GM23338 (cell line): ENCODE data around the gene GGT7. TPM values are rescaled to one million over a fixed set of nuclear protein-coding genes. Genes with fewer than 3 reads are reported as not detected.

ENCODE experiments used
- ATAC-seq: fragments of 200-7000 bp; cut with Tn5 transposase; 3 replicates; pipeline ENCODE4 v1.9.1; 2020
- DNase-seq: peaks from one replicate; pipeline ENCODE4 v3.0.0-alpha.2; 2015; ENCODE audit warnings: low spot score
- H2AFZ ChIP-seq: fragments of 200-600 bp; sonication (generic); 2 replicates; pipeline ENCODE4 v1.8.0; 2016; ENCODE audit warnings: antibody characterized with exemption, mild to moderate bottlenecking, moderate library complexity
- H3F3A ChIP-seq: fragments of 200-600 bp; sonication (generic); replicated peaks from 2 replicates; pipeline ENCODE4 v1.8.0; 2017; ENCODE audit warnings: antibody characterized with exemption, mixed run types, low read depth
- H3K27ac ChIP-seq: fragments of 200-600 bp; sonication (generic); 2 replicates; pipeline ENCODE4 v1.6.1; 2016; ENCODE audit warnings: low read depth
- H3K27me3 ChIP-seq: fragments of 200-600 bp; sonication (generic); 2 replicates; pipeline ENCODE4 v1.8.0; 2016; ENCODE audit warnings: mild to moderate bottlenecking, mixed run types, moderate library complexity; ENCODE audit not compliant: insufficient read depth
- H3K36me3 ChIP-seq: fragments of 200-600 bp; sonication (generic); 2 replicates; pipeline ENCODE4 v1.8.0; 2016; ENCODE audit warnings: mild to moderate bottlenecking; ENCODE audit not compliant: insufficient read depth
- H3K4me1 ChIP-seq: fragments of 200-600 bp; sonication (generic); 2 replicates; pipeline ENCODE4 v1.8.0; 2016; ENCODE audit warnings: mild to moderate bottlenecking, moderate library complexity; ENCODE audit not compliant: insufficient read depth
- H3K4me2 ChIP-seq: fragments of 200-600 bp; sonication (generic); 2 replicates; pipeline ENCODE4 v1.7.1; 2017; ENCODE audit warnings: mixed run types
- H3K4me3 ChIP-seq: fragments of 200-600 bp; sonication (generic); 2 replicates; pipeline ENCODE4 v1.6.1; 2016; ENCODE audit warnings: mixed run types
- H3K79me2 ChIP-seq: fragments of 200-600 bp; sonication (generic); replicated peaks from 2 replicates; pipeline ENCODE4 v1.8.0; 2017; ENCODE audit warnings: mild to moderate bottlenecking; ENCODE audit not compliant: insufficient read depth
- H3K9me2 ChIP-seq: fragments of 200-600 bp; sonication (generic); 2 replicates; pipeline ENCODE4 v1.8.0; 2017; ENCODE audit not compliant: insufficient read depth
- H4K20me1 ChIP-seq: fragments of 200-600 bp; sonication (generic); replicated peaks from 2 replicates; pipeline ENCODE4 v1.8.0; 2017; ENCODE audit warnings: mild to moderate bottlenecking; ENCODE audit not compliant: insufficient read depth
- H3K27ac Mint-ChIP-seq: 2 replicates; pipeline ENCODE4 v1.8.0; 2020; ENCODE audit warnings: inconsistent platforms, mild to moderate bottlenecking, moderate library complexity, mixed read lengths
- H3K27me3 Mint-ChIP-seq: 3 replicates; pipeline ENCODE4 v1.8.0; 2022; ENCODE audit warnings: low read depth, mild to moderate bottlenecking, moderate library complexity, mixed read lengths, inconsistent platforms; ENCODE audit not compliant: insufficient read depth, poor library complexity
- H3K36me3 Mint-ChIP-seq: 3 replicates; pipeline ENCODE4 v1.8.0; 2021; ENCODE audit warnings: low read depth, mild to moderate bottlenecking, inconsistent platforms, moderate library complexity, mixed read lengths
- H3K4me1 Mint-ChIP-seq: 3 replicates; pipeline ENCODE4 v1.8.0; 2020; ENCODE audit warnings: mild to moderate bottlenecking, inconsistent platforms, mixed read lengths
- H3K4me3 Mint-ChIP-seq: 3 replicates; pipeline ENCODE4 v1.8.0; 2021; ENCODE audit warnings: moderate library complexity, mild to moderate bottlenecking, inconsistent platforms, mixed read lengths
- H3K9me3 Mint-ChIP-seq: 3 replicates; pipeline ENCODE4 v1.8.0; 2020; ENCODE audit warnings: moderate library complexity, mild to moderate bottlenecking, inconsistent platforms, mixed read lengths
- CREB1 ChIP-seq: fragments of 250-450 bp; sonication (Bioruptor Pico); IDR thresholded peaks from 2 replicates; pipeline ENCODE4 v1.5.0; 2020; ENCODE audit warnings: low read depth, mild to moderate bottlenecking, moderate library complexity
- EZH2phosphoT487 ChIP-seq: fragments of 200-600 bp; sonication (generic); IDR thresholded peaks from one replicate; pipeline ENCODE4 v1.8.1; 2018; ENCODE audit warnings: antibody characterized with exemption; ENCODE audit not compliant: unreplicated experiment
- JUNB ChIP-seq: IDR thresholded peaks from one replicate; pipeline ENCODE4 v1.6.1; 2016; ENCODE audit warnings: antibody characterized with exemption; ENCODE audit not compliant: unreplicated experiment
- POLR2AphosphoS5 ChIP-seq: IDR thresholded peaks from 2 replicates; pipeline ENCODE4 v1.6.1; 2016; ENCODE audit warnings: antibody characterized with exemption, low read depth
- ZNF114 ChIP-seq: fragments of 250-450 bp; sonication (Bioruptor Pico); IDR thresholded peaks from 2 replicates; pipeline ENCODE4 v1.5.0; 2020; ENCODE audit warnings: mild to moderate bottlenecking, moderate library complexity
- polyA plus RNA-seq: library from polyadenylated mRNA; unstranded; fragments of >200 nt; fragmentation: Nextera tagmentation; extraction: Ambion mirVana; gene quantifications from 2 replicates; pipeline ENCODE4 v1.2.1, GENCODE V29; 2016
- total RNA-seq: library from RNA; depleted of rRNA; stranded (reverse); fragments of >200 nt; shearing (Covaris generic); gene quantifications from 2 replicates; pipeline ENCODE4 v1.2.3, GENCODE V29; 2014
- TF ChIP-seq, protein P1 (sequence below): IDR thresholded peaks from 2 replicates; pipeline ENCODE4 v1.6.1; 2016; ENCODE audit warnings: antibody characterized with exemption
- TF ChIP-seq, protein P2 (sequence below), 2 experiments: fragments of 200-600 bp in 1 of 2; sonication (generic) in 1 of 2; conservative IDR thresholded peaks; 2 replicates each; pipeline versions ENCODE4 v1.5.1 to v1.6.1; 2016 to 2017; ENCODE audit warnings: antibody characterized with exemption in 2 of 2, low read depth in 2 of 2, mild to moderate bottlenecking in 2 of 2, moderate library complexity in 1 of 2

The GGT7 gene
- total and polyA plus RNA-seq, 2 experiments from 2014 or later, result 23.6 to 24.6 TPM

- no peak for TF ChIP-seq CREB1 (CRISPR knock-in tag)
- TF ChIP-seq, protein P1, sequence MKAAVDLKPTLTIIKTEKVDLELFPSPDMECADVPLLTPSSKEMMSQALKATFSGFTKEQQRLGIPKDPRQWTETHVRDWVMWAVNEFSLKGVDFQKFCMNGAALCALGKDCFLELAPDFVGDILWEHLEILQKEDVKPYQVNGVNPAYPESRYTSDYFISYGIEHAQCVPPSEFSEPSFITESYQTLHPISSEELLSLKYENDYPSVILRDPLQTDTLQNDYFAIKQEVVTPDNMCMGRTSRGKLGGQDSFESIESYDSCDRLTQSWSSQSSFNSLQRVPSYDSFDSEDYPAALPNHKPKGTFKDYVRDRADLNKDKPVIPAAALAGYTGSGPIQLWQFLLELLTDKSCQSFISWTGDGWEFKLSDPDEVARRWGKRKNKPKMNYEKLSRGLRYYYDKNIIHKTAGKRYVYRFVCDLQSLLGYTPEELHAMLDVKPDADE, result no peak
Observed at GRCh38 chr20:34880215-34880850, 7.7 kb upstream of the GGT7 start (continued).

DNA sequence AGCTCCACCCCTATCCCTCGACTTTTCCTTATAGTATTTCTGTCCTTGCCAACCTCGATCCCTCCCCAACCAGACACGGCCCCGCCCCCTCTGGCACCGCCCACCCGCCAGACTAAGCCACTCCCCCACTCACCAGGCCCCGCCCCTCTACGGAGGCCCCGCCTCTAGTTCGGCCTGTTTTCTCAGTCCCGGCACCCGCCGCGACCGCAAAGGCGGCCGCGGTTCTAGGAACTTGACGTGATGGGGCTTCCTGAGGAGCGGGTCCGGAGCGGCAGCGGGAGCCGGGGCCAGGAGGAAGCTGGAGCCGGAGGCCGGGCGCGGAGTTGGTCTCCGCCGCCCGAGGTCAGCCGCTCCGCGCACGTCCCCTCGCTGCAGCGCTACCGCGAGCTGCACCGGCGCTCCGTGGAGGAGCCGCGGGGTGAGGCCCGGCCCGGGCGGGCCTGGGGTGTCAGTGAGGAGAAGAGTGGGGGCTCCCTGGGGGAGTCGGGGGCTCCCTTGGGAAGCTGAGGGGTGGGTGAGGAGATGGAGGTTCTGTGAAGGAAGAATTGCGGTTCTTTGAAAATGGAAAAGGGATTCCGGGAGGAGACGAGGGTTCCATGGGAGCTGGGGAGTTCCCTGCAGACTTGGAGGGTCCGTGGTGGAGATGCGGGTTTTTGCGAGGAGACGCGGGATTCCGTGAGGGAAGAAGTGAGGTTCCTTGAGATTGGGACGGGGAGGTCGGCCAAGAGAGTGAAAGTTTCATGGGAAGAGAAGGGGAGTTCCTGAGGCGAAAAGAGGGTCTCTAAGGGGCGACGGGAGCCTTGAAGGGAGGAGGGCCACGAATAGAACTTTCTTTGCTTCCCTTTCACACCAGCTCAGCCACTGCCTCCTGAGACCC lies 4.0 kb upstream of the GGT7 start, which contains the start of gene ACSS2:
Gene ACSS2, plus strand, starts transcription at position 207 of the 877 bp plus-strand sequence. Its CDS starts 34 bp downstream, at position 241.
- H3K36me3 ChIP-seq, result no peaks in the 10 kb centered on the region
- Mint-ChIP-seq H3K9me3 (no peaks in the 10 kb centered on the region), H3K36me3 (no peaks in the 10 kb centered on the region; the same call in 2 of the 3 replicates), H3K27ac (peak within 1 kb of the TSS; percentile 64), H3K4me1 (peaks cover 30% of the 10 kb centered on the region), H3K27me3 (peaks cover 22% of the 10 kb centered on the region), H3K4me3 (peak within 1 kb of the TSS; percentile 90)
- H3K27ac ChIP-seq, result peak within 1 kb of the TSS; percentile 85
- H3F3A ChIP-seq, result peaks cover 5% of the 10 kb centered on the region; the same call in 1 of the 2 replicates
- H3K4me1 ChIP-seq, result peaks cover 26% of the 10 kb centered on the region
- H3K4me3 ChIP-seq, result peak within 1 kb of the TSS; percentile 95
- H3K79me2 ChIP-seq, result peaks cover 30% of the 10 kb centered on the region
- DNase-seq (peak; percentile 36), ATAC-seq (peak; percentile 33)
- peak within 1 kb of the TSS; percentile 84 for H3K4me2 ChIP-seq
- peak within 1 kb of the TSS; percentile 96 for H2AFZ ChIP-seq
- H3K9me2 ChIP-seq, result no peaks in the 10 kb centered on the region
- H4K20me1 ChIP-seq, result peaks cover 5% of the 10 kb centered on the region; the same call in 1 of the 2 replicates
- H3K27me3 ChIP-seq, result peaks cover 27% of the 10 kb centered on the region
- TF ChIP-seq POLR2AphosphoS5, result peak; percentile 72
- no peak for TF ChIP-seq JUNB

DNA sequence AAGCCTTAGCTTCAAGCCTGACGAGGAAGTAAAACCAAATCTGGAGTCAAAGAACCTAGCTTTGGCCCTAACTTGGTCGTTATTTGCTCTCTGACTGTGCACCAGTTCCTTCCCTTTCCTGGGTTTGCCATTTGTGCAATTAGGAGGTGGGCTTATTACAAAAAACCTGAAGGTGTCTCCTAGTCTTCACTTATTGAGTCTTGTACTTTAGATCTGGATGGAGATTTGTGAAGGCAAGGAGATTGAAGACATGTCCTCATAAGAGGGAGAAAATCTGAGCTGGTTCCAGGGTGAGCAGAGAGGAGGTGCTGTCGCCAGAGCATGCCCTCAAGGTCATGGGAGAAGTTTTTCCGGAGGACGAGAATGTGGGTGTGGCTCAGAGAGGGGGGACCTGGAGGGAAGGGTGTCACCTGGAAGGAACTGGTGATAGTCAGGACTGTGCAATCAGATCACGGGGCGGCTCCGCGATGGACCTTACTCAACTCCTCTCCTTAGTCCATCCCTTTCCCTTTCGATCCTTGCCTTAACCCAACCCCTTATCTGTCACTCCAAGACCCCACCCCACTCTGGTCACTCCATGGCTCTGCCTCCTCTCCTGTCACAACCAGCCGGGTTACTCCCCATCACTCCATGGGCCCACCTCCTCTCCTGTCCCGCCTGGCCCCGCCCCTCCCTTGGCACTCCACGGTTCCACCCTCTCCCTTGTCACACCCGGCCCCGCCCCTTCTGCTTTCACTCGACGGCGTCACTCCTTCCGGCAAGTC lies 3.2 kb upstream of the GGT7 start:
- peak overlapping the region; percentile 64 for H3K27ac Mint-ChIP-seq
- no peaks in the 10 kb centered on the region for H3K9me3 Mint-ChIP-seq
- Histone ChIP-seq H3K4me3 (peak overlapping the region; percentile 43), H3K4me2 (peak overlapping the region; percentile 68), H3K27ac (peak overlapping the region; percentile 85), H3K4me1 (peaks cover 26% of the 10 kb centered on the region), H4K20me1 (no peaks in the 10 kb centered on the region), H3K79me2 (peaks cover 37% of the 10 kb centered on the region), H3K27me3 (peaks cover 27% of the 10 kb centered on the region), H3K9me2 (no peaks in the 10 kb centered on the region), H3F3A (peaks cover 5% of the 10 kb centered on the region; the same call in 1 of the 2 replicates), H3K36me3 (no peaks in the 10 kb centered on the region), H2AFZ (peak overlapping the region; percentile 77)
- H3K4me3 Mint-ChIP-seq, result peak overlapping the region; percentile 90
- no peaks in the 10 kb centered on the region; the same call in 2 of the 3 replicates for H3K36me3 Mint-ChIP-seq
- TF ChIP-seq CREB1 (CRISPR knock-in tag) (peak; percentile 76), ZNF114 (CRISPR knock-in tag) (no peak), EZH2phosphoT487 (no peak), POLR2AphosphoS5 (peak; percentile 34; the same call in 1 of the 2 replicates), JUNB (no peak)
- TF ChIP-seq, protein P2, sequence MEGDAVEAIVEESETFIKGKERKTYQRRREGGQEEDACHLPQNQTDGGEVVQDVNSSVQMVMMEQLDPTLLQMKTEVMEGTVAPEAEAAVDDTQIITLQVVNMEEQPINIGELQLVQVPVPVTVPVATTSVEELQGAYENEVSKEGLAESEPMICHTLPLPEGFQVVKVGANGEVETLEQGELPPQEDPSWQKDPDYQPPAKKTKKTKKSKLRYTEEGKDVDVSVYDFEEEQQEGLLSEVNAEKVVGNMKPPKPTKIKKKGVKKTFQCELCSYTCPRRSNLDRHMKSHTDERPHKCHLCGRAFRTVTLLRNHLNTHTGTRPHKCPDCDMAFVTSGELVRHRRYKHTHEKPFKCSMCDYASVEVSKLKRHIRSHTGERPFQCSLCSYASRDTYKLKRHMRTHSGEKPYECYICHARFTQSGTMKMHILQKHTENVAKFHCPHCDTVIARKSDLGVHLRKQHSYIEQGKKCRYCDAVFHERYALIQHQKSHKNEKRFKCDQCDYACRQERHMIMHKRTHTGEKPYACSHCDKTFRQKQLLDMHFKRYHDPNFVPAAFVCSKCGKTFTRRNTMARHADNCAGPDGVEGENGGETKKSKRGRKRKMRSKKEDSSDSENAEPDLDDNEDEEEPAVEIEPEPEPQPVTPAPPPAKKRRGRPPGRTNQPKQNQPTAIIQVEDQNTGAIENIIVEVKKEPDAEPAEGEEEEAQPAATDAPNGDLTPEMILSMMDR (conservative IDR thresholded peaks at IDR 0.05; ENCODE audit: low read depth in 2 of 2), result peak; percentile 53 to 55
- DNase-seq (peak; percentile 100), ATAC-seq (peak; percentile 80)
- peaks cover 33% of the 10 kb centered on the region for H3K4me1 Mint-ChIP-seq
- H3K27me3 Mint-ChIP-seq, result peaks cover 26% of the 10 kb centered on the region
